HTR-8/SVneo (cell line): ENCODE data around the gene SEMA7A.

Source experiments
- DNase-seq: peaks from one replicate; pipeline ENCODE4 v3.0.0; 2011; ENCODE audit warnings: low spot score, mixed read lengths; ENCODE audit not compliant: insufficient read length
- FAIRE-seq: peaks from 2 replicates; lab custom pipeline; 2011; peaks lifted over from hg19 to GRCh38; lab: Jason Lieb, UNC

The SEMA7A gene

DNA sequence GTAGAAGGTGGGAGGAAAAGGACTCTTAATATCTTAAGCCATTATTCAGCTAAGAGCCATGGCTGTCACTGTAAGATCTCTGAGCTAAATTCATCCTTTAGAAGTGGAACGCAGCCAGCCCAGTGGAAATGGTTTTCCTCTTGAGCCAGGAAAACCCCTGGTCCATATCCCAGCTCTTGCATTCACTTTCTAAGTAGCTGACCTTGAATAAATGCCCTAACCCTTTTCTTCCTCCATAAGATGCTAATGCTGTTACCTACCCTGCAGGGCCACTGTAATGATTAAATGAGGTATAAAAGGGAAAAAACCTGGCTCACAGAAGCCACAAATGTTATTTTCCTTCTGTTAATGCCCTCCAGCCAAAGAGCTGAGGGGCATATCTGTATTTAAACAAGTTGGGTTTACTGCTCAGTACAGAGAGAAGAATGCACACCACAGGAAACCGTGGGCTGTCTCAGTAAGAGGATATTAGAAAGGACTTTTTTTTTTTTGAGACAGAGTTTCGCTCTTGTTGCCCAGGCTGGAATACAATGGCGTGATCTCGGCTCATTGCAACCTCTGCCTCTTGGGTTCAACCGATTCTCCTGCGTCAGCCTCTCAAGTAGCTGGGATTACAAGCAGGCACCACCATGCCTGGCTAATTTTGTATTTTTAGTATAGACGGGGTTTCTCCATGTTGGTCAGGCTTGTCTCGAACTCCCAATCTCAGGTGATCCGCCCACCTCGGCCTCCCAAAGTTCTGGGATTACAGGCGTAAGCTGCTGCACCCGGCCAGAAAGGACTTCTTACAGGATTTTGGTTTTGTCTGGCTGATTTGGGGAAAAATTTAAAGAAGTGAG is 20.4 kb upstream of the SEMA7A start:
- no peak for FAIRE-seq
- no peak for DNase-seq

DNA sequence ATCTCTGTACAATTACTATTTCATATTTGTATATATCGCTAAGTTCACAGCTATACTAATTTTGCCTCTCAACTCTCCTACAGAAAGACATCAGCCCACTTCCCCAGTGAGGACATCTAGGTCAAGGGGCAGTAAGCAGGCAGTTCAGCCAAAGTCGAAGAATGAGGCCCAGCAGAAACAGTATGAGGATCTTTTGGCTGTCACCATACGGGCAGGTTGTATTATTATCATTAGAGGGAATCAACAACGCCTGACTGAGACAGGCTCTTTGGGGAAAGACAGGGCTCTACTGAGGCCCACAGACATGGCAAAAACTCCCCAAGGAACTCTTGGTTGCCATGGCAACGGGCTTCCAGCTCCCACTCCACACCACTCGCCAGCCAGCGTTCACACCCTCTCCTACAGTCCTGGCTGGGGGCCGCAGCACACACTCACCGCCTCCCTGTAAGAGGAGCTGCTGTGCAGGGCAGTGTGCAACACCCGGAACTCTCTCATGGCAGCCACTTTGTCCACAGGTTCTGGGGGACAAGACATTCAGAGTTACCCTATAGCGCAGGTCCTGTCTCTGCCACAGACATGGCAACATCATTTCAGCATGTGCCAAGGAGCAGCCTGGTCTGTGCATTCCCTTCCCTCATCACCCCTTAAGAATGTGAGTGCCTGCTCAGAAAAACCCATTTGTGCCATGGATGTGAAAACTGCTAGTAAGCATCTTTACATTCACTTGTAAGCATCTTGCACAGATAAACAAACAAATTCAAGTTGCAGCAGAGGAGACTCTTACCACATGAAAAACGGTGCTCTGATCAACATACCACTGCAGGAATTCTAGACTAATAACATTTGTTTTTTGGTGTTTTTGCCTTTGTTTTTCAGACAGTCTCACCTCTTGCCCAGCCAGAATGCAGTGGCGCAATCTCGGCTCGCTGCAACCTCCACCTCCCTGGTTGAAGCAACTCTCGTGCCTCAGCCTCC is 18.4 kb upstream of the SEMA7A start:
- no peak for FAIRE-seq

DNA sequence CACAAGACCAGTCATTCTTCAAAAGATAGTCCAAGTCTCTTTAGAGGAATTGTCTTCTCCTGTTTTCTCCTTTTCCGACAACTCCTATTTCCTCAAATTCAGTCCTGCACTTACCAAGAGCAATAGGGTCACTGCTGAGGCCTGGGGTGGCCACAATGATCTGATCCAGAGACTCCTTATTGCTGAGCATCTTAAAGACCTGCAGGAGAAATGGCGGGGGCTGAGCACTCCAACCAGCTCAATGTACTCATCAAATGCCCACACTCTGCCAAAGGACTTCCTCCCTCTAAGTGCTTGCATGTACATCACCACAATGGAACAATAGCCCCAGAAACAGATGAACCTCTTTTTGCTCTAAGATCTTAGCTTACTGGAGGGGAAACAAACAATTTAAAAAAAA is 17.6 kb upstream of the SEMA7A start:
- FAIRE-seq: no peak

More for the DNA sequence above, 18.4 kb upstream of the SEMA7A start:
- DNase-seq: no peak

GRCh38 chr15:74449643-74450205 is 16.0 kb upstream of the SEMA7A start:
- no peak for FAIRE-seq
- no peak for DNase-seq

More for the DNA sequence above, 17.6 kb upstream of the SEMA7A start:
- no peak for DNase-seq

- FAIRE-seq (no peak), DNase-seq (no peak)
Observed at GRCh38 chr15:74449095-74449494, 15.3 kb upstream of the SEMA7A start.

- DNase-seq (no peak), FAIRE-seq (no peak)
Observed at GRCh38 chr15:74445816-74446763, 12.3 kb upstream of the SEMA7A start.

GRCh38 chr15:74444106-74445062 is 10.6 kb upstream of the SEMA7A start:
- no peak for FAIRE-seq
- DNase-seq: no peak

- DNase-seq: no peak
- FAIRE-seq: no peak
Observed at GRCh38 chr15:74443100-74443909, 9.5 kb upstream of the SEMA7A start.

DNA sequence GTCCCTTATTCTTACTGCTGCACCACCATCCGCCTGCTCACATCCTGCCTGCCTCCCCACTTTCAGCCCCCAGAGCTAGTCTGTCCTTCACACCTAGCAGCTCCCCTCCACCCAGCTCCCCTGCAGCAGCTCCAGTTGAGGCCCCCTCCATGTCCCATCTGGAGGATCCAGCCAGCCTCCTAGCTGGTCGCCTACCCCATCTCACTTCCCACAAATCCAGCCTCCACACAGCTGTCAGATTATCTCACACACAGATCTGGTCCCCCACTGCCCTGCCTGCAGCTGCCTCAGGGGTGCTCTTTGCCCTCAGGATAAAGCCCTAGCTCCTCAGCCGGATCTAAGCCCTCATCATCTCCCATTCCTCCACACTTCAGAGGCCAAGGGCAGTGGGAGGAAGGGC is 8.8 kb upstream of the SEMA7A start:
- no peak for DNase-seq
- no peak for FAIRE-seq

GRCh38 chr15:74442063-74442462 is 8.3 kb upstream of the SEMA7A start:
- DNase-seq (no peak), FAIRE-seq (no peak)

DNA sequence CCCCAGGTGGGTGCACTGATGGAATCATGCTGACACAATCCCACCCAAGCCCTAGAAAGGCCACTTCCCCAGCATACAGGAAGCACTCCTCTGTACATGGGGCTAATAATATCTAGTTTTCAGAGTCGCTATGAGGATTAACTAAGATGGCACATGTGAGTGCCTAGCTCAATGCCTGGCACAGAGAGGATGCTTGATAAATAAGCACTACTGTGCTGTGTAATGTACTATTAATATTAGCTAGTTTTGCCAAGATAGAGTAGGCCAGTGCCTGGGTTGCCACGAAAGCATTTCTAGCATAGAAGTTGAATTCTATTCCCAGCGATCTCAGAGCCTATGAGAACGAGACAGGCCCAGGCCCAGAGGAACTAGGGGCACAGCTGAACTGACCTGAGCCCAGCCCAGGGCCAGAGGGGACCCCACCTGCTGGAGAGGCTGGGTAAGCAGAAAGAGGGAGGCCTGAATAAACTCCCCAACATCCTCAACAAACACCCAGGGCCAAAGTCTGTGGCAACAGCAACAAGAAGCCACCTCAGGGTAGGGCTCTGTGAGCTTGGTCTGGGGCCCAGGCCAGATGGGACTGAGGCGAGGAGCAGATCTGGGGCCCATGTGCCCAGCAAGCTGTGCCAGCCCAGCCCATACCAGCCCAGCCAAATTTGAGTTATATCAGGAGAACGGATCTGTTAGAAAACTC is 7.6 kb upstream of the SEMA7A start:
- no peak for DNase-seq
- FAIRE-seq: no peak

GRCh38 chr15:74438721-74439316 is 5.1 kb upstream of the SEMA7A start:
- DNase-seq: peak; percentile 75
- FAIRE-seq: no peak

GRCh38 chr15:74438206-74438605 is 4.4 kb upstream of the SEMA7A start:
- DNase-seq (no peak), FAIRE-seq (no peak)

GRCh38 chr15:74434263-74435136 is 742 bp upstream of the SEMA7A start:
- FAIRE-seq: no peak
- no peak for DNase-seq

- no peak for DNase-seq
- FAIRE-seq: no peak
Observed at GRCh38 chr15:74432968-74433591, 678 bp downstream of the SEMA7A start.
